ENCODE measurements around the gene CST11.

The CST11 gene

GRCh38 chr20:23419995-23420901, 32.4 kb downstream of the CST11 start:
- peak; percentile 21 for DNase-seq (ENCODE audit: low spot score)

- DNase-seq (ENCODE audit: low spot score), result no peak
These were observed 33.0 kb downstream of the CST11 start for GRCh38 chr20:23419657-23419994.

DNA sequence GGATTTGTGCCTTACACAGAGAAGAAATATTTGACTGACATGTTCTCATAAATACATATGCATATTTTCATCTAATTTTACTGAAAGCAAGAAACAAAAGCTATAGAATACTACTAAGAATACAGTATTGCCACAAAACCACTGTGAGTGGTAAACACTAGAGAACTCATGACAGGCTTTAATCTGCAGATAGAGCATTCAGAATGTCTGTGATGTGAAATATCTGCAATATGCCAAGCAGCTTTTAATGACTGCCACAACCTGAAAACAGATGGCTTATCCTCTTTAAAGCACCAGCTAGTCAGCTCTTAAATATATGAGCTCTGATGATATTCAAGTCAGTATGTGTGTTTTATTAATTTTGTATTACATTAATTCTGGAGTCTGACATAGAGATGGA, 34.8 kb downstream of the CST11 start:
- no peak for DNase-seq (ENCODE audit: low spot score)

GRCh38 chr20:23415959-23416583, 36.6 kb downstream of the CST11 start:
- no peak for DNase-seq (ENCODE audit: low spot score)

- DNase-seq (ENCODE audit: low spot score), result no peak
These were observed 37.1 kb downstream of the CST11 start for GRCh38 chr20:23415555-23415954.

- DNase-seq (ENCODE audit: low spot score), result no peak
These were observed 38.0 kb downstream of the CST11 start for GRCh38 chr20:23414526-23415188.

DNA sequence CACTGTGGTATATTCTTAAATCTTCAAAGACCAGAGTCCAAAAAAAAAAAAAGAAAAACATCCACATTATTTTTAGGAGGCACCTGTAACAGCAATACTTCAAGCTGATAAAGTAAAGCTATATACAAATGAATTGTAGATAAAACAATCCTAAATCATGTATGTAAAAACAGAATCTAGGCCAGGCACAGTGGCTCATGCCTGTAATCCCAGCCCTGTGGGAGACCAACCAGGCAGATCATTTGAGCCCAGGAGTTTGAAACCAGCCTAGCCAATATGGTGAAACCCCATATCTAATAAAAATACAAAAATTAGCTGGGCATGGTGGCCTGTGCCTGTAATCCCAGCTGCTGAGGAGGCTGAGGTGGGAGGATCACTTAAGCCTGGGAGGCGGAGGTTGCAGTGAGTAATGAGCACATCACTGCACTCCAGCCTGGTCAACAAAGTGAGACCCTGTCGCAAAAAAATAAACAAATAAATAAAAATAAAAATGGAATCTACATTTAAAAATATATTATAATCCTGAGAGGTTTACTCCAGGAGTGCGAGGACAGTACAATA, 38.7 kb downstream of the CST11 start:
- DNase-seq (ENCODE audit: low spot score), result no peak

- DNase-seq (ENCODE audit: low spot score), result no peak
These were observed 40.6 kb downstream of the CST11 start for GRCh38 chr20:23412026-23412425.

GRCh38 chr20:23410916-23411695, 41.6 kb downstream of the CST11 start:
- no peak for DNase-seq (ENCODE audit: low spot score)

DNA sequence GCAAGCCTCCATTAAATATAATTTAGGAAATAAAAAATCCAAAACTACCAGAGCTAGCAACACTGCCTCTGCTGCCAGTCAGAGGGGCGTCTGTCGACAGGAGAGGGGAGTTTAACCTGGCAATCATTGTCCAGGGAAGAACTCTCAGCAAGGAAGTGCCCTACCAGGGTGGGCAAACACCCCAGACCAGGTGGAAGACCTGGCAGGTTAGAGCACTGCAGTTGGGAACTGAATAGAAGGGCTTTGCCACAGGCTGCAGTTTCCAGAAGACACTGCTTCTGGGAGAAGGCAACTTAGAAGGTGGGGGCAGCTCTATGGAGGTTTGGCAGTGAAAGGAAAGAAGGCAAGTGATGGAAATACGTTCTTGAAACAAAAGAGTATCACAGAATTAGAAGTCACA, 42.9 kb downstream of the CST11 start:
- DNase-seq (ENCODE audit: low spot score), result no peak

DNA sequence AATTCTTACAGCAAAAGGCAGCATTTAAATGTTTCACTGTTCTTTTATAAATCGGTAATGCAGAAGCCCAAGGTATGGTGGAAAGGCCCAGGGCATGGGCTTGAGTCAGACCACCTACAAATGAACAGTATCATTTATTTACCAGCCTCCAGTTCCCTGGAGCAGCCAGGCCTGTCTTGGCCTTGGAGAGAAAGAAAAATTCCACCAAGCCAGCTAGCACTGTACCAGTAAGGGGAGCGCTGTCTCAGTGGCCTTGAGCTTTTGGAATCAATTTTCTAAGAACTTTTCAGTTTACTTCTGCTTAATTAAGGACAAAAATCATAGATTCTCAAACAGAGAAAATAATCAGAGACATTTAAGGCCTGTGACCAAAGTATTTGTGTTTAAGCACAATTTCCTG, 43.7 kb downstream of the CST11 start:
- no peak for DNase-seq (ENCODE audit: low spot score)

GRCh38 chr20:23407781-23408464, 44.8 kb downstream of the CST11 start:
- DNase-seq (ENCODE audit: low spot score), result no peak

DNA sequence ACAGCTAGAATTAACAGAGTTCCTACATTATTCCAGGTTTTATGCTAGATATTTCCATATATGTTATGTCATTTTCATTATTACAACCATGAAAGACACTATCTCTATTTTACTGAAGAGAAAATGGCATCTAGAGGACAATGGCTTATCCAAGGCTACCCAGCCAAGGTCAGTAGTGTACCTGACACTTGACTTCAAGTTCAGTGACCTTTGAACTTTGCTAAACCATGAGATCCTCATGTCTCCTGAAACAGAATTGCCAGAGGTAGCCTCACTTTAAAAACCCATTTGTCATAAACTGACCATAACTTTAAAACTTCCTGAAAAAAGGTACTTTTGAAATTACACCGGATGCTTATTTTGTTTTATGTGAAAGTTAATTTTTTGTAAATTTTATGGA, 45.8 kb downstream of the CST11 start:
- DNase-seq (ENCODE audit: low spot score), result no peak

- no peak for DNase-seq (ENCODE audit: low spot score)
These were observed 48.5 kb downstream of the CST11 start for GRCh38 chr20:23404196-23404595.

GRCh38 chr20:23403751-23404150, 48.9 kb downstream of the CST11 start:
- DNase-seq (ENCODE audit: low spot score), result no peak

DNA sequence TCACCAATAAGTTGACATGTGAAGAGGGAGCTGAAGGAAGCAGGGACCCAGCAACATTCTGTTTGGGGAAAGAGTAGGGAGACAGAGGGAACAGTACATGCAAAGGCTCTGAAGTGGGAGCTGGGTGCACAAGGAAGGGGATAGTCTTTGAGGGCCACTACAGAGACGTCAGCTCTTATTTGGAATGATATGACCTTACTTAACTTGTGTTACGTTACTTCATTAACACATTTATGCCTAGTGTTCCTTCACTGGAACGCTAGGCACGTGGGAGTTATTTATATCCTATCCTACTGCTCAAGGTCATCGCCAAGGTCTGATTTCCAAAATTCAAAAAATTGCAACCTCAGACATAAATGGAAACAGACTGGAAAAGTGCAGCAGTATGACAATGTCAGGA, 51.6 kb downstream of the CST11 start:
- no peak for DNase-seq (ENCODE audit: low spot score)

Data from kidney capillary endothelial cell (primary cell).